ENCODE results near the gene FN1. TPM values are rescaled to one million over a fixed set of nuclear protein-coding genes. Genes with fewer than 3 reads are reported as not detected.

The FN1 gene
- total and polyA plus RNA-seq, 2 donors (not counting 1 experiment from before 2014, with no cell fraction given), result 0.05 TPM; not detected in 1

GRCh38 chr2:215484570-215484969, 48.7 kb upstream of the FN1 start:
- H3K27ac ChIP-seq (ENCODE audit: low read length in 2 of 2), result no peak overlapping the region
- no peak overlapping the region for H3K4me3 ChIP-seq (ENCODE audit: control extremely low read depth in 1 of 5, extremely low read depth in 1 of 5, insufficient read depth in 1 of 5, low read depth in 2 of 5, low read length in 4 of 5)
- H4K20me1 ChIP-seq (ENCODE audit: control insufficient read depth, insufficient read depth, low read length, poor library complexity, severe bottlenecking), result no peaks in the 10 kb centered on the region
- WGBS (ENCODE audit: insufficient coverage), result no CpG with 5 or more reads among the region's 2 CpGs
- DNase-seq, result no peak
- H2AFZ ChIP-seq (ENCODE audit: insufficient read depth, low read depth, low read length, poor library complexity, severe bottlenecking), result no peak overlapping the region
- ChIA-PET CTCF (interaction anchor here (0.6 kb wide), 1 partner anchor 453 kb away, joined by 3 read pairs; no protein-coding TSS in a partner anchor), POLR2A (no interaction called here)
- Mint-ChIP-seq H3K4me3 (no peak overlapping the region), H3K9me3 (ENCODE audit: insufficient read depth) (peaks cover 3% of the 10 kb centered on the region), H3K4me1 (no peaks in the 10 kb centered on the region), H3K27ac (no peak overlapping the region), H3K27me3 (peaks cover 15% of the 10 kb centered on the region)
- peaks cover 0 to 4% (median 0%) of the 10 kb centered on the region in 4 experiments for H3K27me3 ChIP-seq (replicated peaks in 1 of 4; ENCODE audit: control extremely low read depth in 1 of 4, control insufficient read depth in 3 of 4, insufficient read depth in 4 of 4, low read length in 3 of 4)
- no peaks in the 10 kb centered on the region for H3K79me2 ChIP-seq (ENCODE audit: control insufficient read depth, insufficient read depth, low read length)
- intact Hi-C loops (cut with micrococcal nuclease), result no loop called here
- no peaks in the 10 kb centered on the region for H3K4me1 ChIP-seq (ENCODE audit: control insufficient read depth in 2 of 2, insufficient read depth in 2 of 2, low read length in 2 of 2)
- no peak for TF ChIP-seq EZH2 (IDR thresholded peaks at IDR 0.05; ENCODE audit: borderline replicate concordance, insufficient read depth, low read depth, low read length, poor library complexity, severe bottlenecking)
- TF ChIP-seq CTCF (IDR thresholded peaks at IDR 0.05), result no peak
- no peaks in the 10 kb centered on the region for H3K9me3 ChIP-seq (ENCODE audit: control extremely low read depth in 1 of 3, control insufficient read depth in 2 of 3, insufficient read depth in 1 of 3, low read length in 2 of 3)
- ATAC-seq (ENCODE audit: low read depth), result no peak
- no peak overlapping the region for H3K4me2 ChIP-seq (replicated peaks; ENCODE audit: low read depth, low read length, poor library complexity, severe bottlenecking)
- no peaks in the 10 kb centered on the region for H3K36me3 ChIP-seq (replicated peaks in 1 of 2; ENCODE audit: control extremely low read depth in 1 of 2, control insufficient read depth in 1 of 2, extremely low read depth in 1 of 2, insufficient read depth in 2 of 2, low read length in 1 of 2)
- no peak overlapping the region for H3K9ac ChIP-seq (ENCODE audit: low read length)

GRCh38 chr2:215483431-215483830, 47.6 kb upstream of the FN1 start:
- H3K9me3 ChIP-seq (ENCODE audit: control extremely low read depth in 1 of 3, control insufficient read depth in 2 of 3, insufficient read depth in 1 of 3, low read length in 2 of 3), result no peaks in the 10 kb centered on the region
- H3K9me3 Mint-ChIP-seq (ENCODE audit: insufficient read depth), result peaks cover 2% of the 10 kb centered on the region
- DNase-seq, result no peak
- H3K27me3 ChIP-seq (replicated peaks in 1 of 4; ENCODE audit: control extremely low read depth in 1 of 4, control insufficient read depth in 3 of 4, insufficient read depth in 4 of 4, low read length in 3 of 4), result peaks cover 0 to 4% (median 0%) of the 10 kb centered on the region in 4 experiments
- H3K4me3 ChIP-seq (ENCODE audit: control extremely low read depth in 1 of 5, extremely low read depth in 1 of 5, insufficient read depth in 1 of 5, low read depth in 2 of 5, low read length in 4 of 5), result no peak overlapping the region
- no peaks in the 10 kb centered on the region for H3K79me2 ChIP-seq (ENCODE audit: control insufficient read depth, insufficient read depth, low read length)
- H3K27ac ChIP-seq (ENCODE audit: low read length in 2 of 2), result no peak overlapping the region
- no peak overlapping the region for H3K9ac ChIP-seq (ENCODE audit: low read length)
- H3K36me3 ChIP-seq (replicated peaks in 1 of 2; ENCODE audit: control extremely low read depth in 1 of 2, control insufficient read depth in 1 of 2, extremely low read depth in 1 of 2, insufficient read depth in 2 of 2, low read length in 1 of 2), result no peaks in the 10 kb centered on the region
- CTCF ChIA-PET, result no interaction called here
- no peaks in the 10 kb centered on the region for H4K20me1 ChIP-seq (ENCODE audit: control insufficient read depth, insufficient read depth, low read length, poor library complexity, severe bottlenecking)
- WGBS (ENCODE audit: insufficient coverage), result 100% methylated on average over 2 of the region's 3 CpGs
- no peak overlapping the region for H3K4me3 Mint-ChIP-seq
- POLR2A ChIA-PET, result no interaction called here
- no peaks in the 10 kb centered on the region for H3K4me1 ChIP-seq (ENCODE audit: control insufficient read depth in 2 of 2, insufficient read depth in 2 of 2, low read length in 2 of 2)
- ATAC-seq (ENCODE audit: low read depth), result no peak
- intact Hi-C loops (cut with micrococcal nuclease), result no loop called here
- no peak overlapping the region for H2AFZ ChIP-seq (ENCODE audit: insufficient read depth, low read depth, low read length, poor library complexity, severe bottlenecking)
- H3K4me2 ChIP-seq (replicated peaks; ENCODE audit: low read depth, low read length, poor library complexity, severe bottlenecking), result no peak overlapping the region
- TF ChIP-seq CTCF (IDR thresholded peaks at IDR 0.05), result no peak
- no peak for TF ChIP-seq EZH2 (IDR thresholded peaks at IDR 0.05; ENCODE audit: borderline replicate concordance, insufficient read depth, low read depth, low read length, poor library complexity, severe bottlenecking)
- H3K27me3 Mint-ChIP-seq, result peaks cover 15% of the 10 kb centered on the region
- H3K27ac Mint-ChIP-seq, result no peak overlapping the region
- H3K4me1 Mint-ChIP-seq, result no peaks in the 10 kb centered on the region
